Measurements from ENCODE around the gene TRIM2. TPM values are rescaled to one million over a fixed set of nuclear protein-coding genes. Genes with fewer than 3 reads are reported as not detected.

Gene TRIM2
- polyA plus RNA-seq, 1 donor (not counting 4 experiments of a cell fraction or from before 2014, with no cell fraction given): 10.6 TPM

DNA sequence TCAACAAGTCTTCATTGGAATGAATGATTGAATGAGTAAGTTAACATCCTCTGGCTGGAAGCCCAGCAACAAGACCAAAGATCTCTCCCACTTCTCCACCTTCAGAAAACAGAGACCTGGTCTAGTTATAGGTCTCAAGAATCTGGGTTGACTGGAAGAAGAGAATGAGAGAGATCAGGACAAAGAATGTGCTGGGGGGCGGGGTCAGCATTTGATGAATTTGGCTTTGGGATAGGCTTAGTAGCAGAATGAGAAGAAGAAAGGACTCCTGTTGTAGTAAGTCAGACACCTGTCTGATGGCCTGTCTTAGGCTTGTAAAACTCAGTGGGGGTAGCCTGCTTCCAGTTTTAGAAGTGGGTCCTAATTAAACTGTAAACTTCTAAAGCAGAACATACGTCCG, 51.0 kb downstream of the TRIM2 start:
- H3K27me3 ChIP-seq (ENCODE audit: control insufficient read depth, extremely low read depth, insufficient read depth, low read length): no peaks in the 10 kb centered on the region
- no peaks in the 10 kb centered on the region for H3K79me2 ChIP-seq (ENCODE audit: control insufficient read depth, insufficient read depth, low read length)
- DNase-seq (ENCODE audit: low read depth, low spot score): no peak
- H3K9me3 ChIP-seq (ENCODE audit: control insufficient read depth, low read depth, low read length): no peaks in the 10 kb centered on the region
- no peak overlapping the region for H3K9ac ChIP-seq (ENCODE audit: control insufficient read depth, extremely low read depth, insufficient read depth, low read length)
- H3K4me2 ChIP-seq (ENCODE audit: control insufficient read depth, extremely low read depth, insufficient read depth, low read depth, low read length): no peak overlapping the region
- no peak overlapping the region for H2AFZ ChIP-seq (ENCODE audit: control insufficient read depth, low read length)
- FAIRE-seq: no peak
- no peak overlapping the region for H3K27ac ChIP-seq (ENCODE audit: control insufficient read depth, insufficient read depth, low read length)
- no peaks in the 10 kb centered on the region for H3K36me3 ChIP-seq (ENCODE audit: control insufficient read depth in 2 of 2, extremely low read depth in 1 of 2, insufficient read depth in 2 of 2, low read length in 2 of 2)
- TF ChIP-seq, protein P1, sequence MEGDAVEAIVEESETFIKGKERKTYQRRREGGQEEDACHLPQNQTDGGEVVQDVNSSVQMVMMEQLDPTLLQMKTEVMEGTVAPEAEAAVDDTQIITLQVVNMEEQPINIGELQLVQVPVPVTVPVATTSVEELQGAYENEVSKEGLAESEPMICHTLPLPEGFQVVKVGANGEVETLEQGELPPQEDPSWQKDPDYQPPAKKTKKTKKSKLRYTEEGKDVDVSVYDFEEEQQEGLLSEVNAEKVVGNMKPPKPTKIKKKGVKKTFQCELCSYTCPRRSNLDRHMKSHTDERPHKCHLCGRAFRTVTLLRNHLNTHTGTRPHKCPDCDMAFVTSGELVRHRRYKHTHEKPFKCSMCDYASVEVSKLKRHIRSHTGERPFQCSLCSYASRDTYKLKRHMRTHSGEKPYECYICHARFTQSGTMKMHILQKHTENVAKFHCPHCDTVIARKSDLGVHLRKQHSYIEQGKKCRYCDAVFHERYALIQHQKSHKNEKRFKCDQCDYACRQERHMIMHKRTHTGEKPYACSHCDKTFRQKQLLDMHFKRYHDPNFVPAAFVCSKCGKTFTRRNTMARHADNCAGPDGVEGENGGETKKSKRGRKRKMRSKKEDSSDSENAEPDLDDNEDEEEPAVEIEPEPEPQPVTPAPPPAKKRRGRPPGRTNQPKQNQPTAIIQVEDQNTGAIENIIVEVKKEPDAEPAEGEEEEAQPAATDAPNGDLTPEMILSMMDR (optimal IDR thresholded peaks at IDR 0.05 in 1 of 3, IDR thresholded peaks at IDR 0.05 in 1 of 3, conservative IDR thresholded peaks at IDR 0.05 in 1 of 3; ENCODE audit: extremely low read depth in 1 of 3, insufficient read depth in 2 of 3, low read length in 3 of 3): no peak
- no peak for TF ChIP-seq EZH2 (IDR thresholded peaks at IDR 0.05; ENCODE audit: low read length)
- H3K4me1 ChIP-seq (ENCODE audit: control insufficient read depth, extremely low read depth, insufficient read depth, low read length): no peaks in the 10 kb centered on the region
- H3K9me1 ChIP-seq (ENCODE audit: control insufficient read depth, extremely low read depth, insufficient read depth, low read length): no peaks in the 10 kb centered on the region
- no peaks in the 10 kb centered on the region for H4K20me1 ChIP-seq (ENCODE audit: control insufficient read depth, extremely low read depth, insufficient read depth, low read length)
- no peak overlapping the region for H3K4me3 ChIP-seq (ENCODE audit: control insufficient read depth in 2 of 3, extremely low read depth in 1 of 3, insufficient read depth in 2 of 3, low read depth in 1 of 3, low read length in 3 of 3)
- dilution Hi-C loops (cut with MboI; ENCODE audit: extremely low pct_ligation_motif_present, low sequenced_read_pairs): no loop called here

DNA sequence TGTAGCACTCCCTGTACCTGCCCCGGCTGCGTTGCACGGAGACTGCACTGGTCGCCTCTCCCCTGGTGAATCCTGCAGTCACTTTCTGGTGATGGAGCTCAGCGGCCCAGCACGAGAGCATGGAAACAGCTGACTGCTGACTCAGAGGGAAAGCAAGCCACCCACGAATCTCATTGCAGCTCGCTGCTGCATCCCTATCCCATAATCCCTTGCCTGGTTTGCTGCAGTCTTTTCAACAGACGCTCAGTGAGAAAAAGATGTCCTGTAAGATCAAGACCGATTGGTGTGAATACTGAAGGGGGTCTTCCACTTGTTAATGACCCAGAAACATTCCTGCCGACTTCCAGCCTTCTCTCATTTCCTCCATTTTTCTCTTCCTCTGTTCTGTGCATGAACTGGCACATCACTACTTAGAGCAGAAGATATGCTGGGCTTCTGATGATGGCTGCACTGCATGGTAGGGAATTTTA, 52.9 kb downstream of the TRIM2 start:
- H3K36me3 ChIP-seq (ENCODE audit: control insufficient read depth in 2 of 2, extremely low read depth in 1 of 2, insufficient read depth in 2 of 2, low read length in 2 of 2): no peaks in the 10 kb centered on the region
- dilution Hi-C loops (cut with MboI; ENCODE audit: extremely low pct_ligation_motif_present, low sequenced_read_pairs): no loop called here
- H3K4me3 ChIP-seq (ENCODE audit: control insufficient read depth in 2 of 3, extremely low read depth in 1 of 3, insufficient read depth in 2 of 3, low read depth in 1 of 3, low read length in 3 of 3): no peak overlapping the region
- H4K20me1 ChIP-seq (ENCODE audit: control insufficient read depth, extremely low read depth, insufficient read depth, low read length): no peaks in the 10 kb centered on the region
- TF ChIP-seq, protein P1 (optimal IDR thresholded peaks at IDR 0.05 in 1 of 3, IDR thresholded peaks at IDR 0.05 in 1 of 3, conservative IDR thresholded peaks at IDR 0.05 in 1 of 3; ENCODE audit: extremely low read depth in 1 of 3, insufficient read depth in 2 of 3, low read length in 3 of 3): no peak
- TF ChIP-seq EZH2 (IDR thresholded peaks at IDR 0.05; ENCODE audit: low read length): no peak
- no peaks in the 10 kb centered on the region for H3K9me1 ChIP-seq (ENCODE audit: control insufficient read depth, extremely low read depth, insufficient read depth, low read length)
- H3K4me1 ChIP-seq (ENCODE audit: control insufficient read depth, extremely low read depth, insufficient read depth, low read length): no peaks in the 10 kb centered on the region
- H2AFZ ChIP-seq (ENCODE audit: control insufficient read depth, low read length): no peak overlapping the region
- no peaks in the 10 kb centered on the region for H3K79me2 ChIP-seq (ENCODE audit: control insufficient read depth, insufficient read depth, low read length)
- no peaks in the 10 kb centered on the region for H3K27me3 ChIP-seq (ENCODE audit: control insufficient read depth, extremely low read depth, insufficient read depth, low read length)
- no peak overlapping the region for H3K9ac ChIP-seq (ENCODE audit: control insufficient read depth, extremely low read depth, insufficient read depth, low read length)
- no peak overlapping the region for H3K27ac ChIP-seq (ENCODE audit: control insufficient read depth, insufficient read depth, low read length)
- FAIRE-seq: no peak
- no peak for DNase-seq (ENCODE audit: low read depth, low spot score)
- no peak overlapping the region for H3K4me2 ChIP-seq (ENCODE audit: control insufficient read depth, extremely low read depth, insufficient read depth, low read depth, low read length)
- H3K9me3 ChIP-seq (ENCODE audit: control insufficient read depth, low read depth, low read length): no peaks in the 10 kb centered on the region
